ENCODE measurements around the gene NEGR1.

DNA sequence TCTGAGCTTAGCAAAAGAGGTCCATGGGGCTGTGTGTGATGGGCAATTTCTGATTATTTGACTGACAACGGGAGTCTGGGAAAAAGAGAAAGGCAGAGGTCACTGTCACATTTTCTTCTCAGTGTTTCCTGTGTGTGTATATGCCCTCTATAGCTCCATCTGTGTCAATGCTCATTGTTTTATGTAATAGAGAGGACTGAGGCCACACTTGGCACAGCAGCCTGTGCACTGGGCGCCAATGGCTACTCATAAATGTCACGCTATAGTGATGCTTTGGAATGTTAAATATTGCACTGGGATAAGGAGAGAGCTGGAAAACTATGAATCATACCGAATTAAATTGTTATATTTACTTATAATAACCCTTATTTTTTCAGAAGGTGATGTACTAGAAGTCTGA, 365.4 kb downstream of the NEGR1 start:
- TF ChIP-seq, protein P1, sequence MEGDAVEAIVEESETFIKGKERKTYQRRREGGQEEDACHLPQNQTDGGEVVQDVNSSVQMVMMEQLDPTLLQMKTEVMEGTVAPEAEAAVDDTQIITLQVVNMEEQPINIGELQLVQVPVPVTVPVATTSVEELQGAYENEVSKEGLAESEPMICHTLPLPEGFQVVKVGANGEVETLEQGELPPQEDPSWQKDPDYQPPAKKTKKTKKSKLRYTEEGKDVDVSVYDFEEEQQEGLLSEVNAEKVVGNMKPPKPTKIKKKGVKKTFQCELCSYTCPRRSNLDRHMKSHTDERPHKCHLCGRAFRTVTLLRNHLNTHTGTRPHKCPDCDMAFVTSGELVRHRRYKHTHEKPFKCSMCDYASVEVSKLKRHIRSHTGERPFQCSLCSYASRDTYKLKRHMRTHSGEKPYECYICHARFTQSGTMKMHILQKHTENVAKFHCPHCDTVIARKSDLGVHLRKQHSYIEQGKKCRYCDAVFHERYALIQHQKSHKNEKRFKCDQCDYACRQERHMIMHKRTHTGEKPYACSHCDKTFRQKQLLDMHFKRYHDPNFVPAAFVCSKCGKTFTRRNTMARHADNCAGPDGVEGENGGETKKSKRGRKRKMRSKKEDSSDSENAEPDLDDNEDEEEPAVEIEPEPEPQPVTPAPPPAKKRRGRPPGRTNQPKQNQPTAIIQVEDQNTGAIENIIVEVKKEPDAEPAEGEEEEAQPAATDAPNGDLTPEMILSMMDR (IDR thresholded peaks at IDR 0.05), result no peak
- TF ChIP-seq POLR2A (IDR thresholded peaks at IDR 0.05), result no peak

Data from heart left ventricle (tissue), 13 donors.